Bronchial epithelial cell (primary cell): Measurements from ENCODE around the gene CLIC1. TPM values are rescaled to one million over a fixed set of nuclear protein-coding genes. Genes with fewer than 3 reads are reported as not detected.

Experiments used
- DNase-seq: peaks from one replicate; pipeline ENCODE4 v3.0.0-alpha.2; 2010; ENCODE audit warnings: low read depth
- FAIRE-seq: peaks from 2 replicates; lab custom pipeline; 2011; peaks lifted over from hg19 to GRCh38; lab: Jason Lieb, UNC
- H3K27me3 ChIP-seq: 2 replicates; pipeline ENCODE4 v1.5.1; 2011; ENCODE audit warnings: low read length; ENCODE audit not compliant: control insufficient read depth, insufficient read depth
- H3K36me3 ChIP-seq: 2 replicates; pipeline ENCODE4 v1.5.1; 2011; ENCODE audit warnings: low read length; ENCODE audit not compliant: control insufficient read depth, insufficient read depth
- H3K4me3 ChIP-seq: 2 replicates; pipeline ENCODE4 v1.5.1; 2011; ENCODE audit warnings: mild to moderate bottlenecking, low read depth, low read length, control low read depth
- CTCF ChIP-seq: IDR thresholded peaks from 2 replicates; pipeline ENCODE4 v1.5.1; 2011; ENCODE audit warnings: mild to moderate bottlenecking, moderate library complexity, low read length, control low read depth, inconsistent platforms; ENCODE audit not compliant: insufficient read depth, severe bottlenecking
- total RNA-seq: library from RNA; depleted of rRNA; stranded (reverse); fragments of >200 nt; gene quantifications from 2 replicates; pipeline ENCODE4 v1.2.1, GENCODE V29; 2014

The CLIC1 gene
- total RNA-seq, 1 donor from 2014 or later: 480 TPM

GRCh38 chr6:31691564-31692108, 44.7 kb downstream of the CLIC1 start:
- peaks cover 37% of the 10 kb centered on the region for H3K36me3 ChIP-seq

GRCh38 chr6:31691078-31691463, 45.3 kb downstream of the CLIC1 start:
- FAIRE-seq (no peak), DNase-seq (no peak)
- TF ChIP-seq CTCF: no peak
- no peak overlapping the region for H3K4me3 ChIP-seq
- peaks cover 37% of the 10 kb centered on the region for H3K36me3 ChIP-seq
- no peaks in the 10 kb centered on the region for H3K27me3 ChIP-seq

More at GRCh38 chr6:31691564-31692108, 44.7 kb downstream of the CLIC1 start:
- no peak for FAIRE-seq
- H3K27me3 ChIP-seq: no peaks in the 10 kb centered on the region
- DNase-seq: no peak
- no peak for TF ChIP-seq CTCF
- H3K4me3 ChIP-seq: no peak overlapping the region

GRCh38 chr6:31690231-31691077, 45.9 kb downstream of the CLIC1 start:
- DNase-seq (no peak), FAIRE-seq (no peak)
- no peak overlapping the region for H3K4me3 ChIP-seq
- TF ChIP-seq CTCF: no peak
- no peaks in the 10 kb centered on the region for H3K27me3 ChIP-seq
- peaks cover 37% of the 10 kb centered on the region for H3K36me3 ChIP-seq

GRCh38 chr6:31689249-31690110, 46.9 kb downstream of the CLIC1 start:
- TF ChIP-seq CTCF: peak; percentile 59
- DNase-seq (no peak), FAIRE-seq (no peak)
- peaks cover 35% of the 10 kb centered on the region for H3K36me3 ChIP-seq
- no peaks in the 10 kb centered on the region for H3K27me3 ChIP-seq
- no peak overlapping the region for H3K4me3 ChIP-seq

GRCh38 chr6:31687860-31688693, 48.3 kb downstream of the CLIC1 start:
- DNase-seq: no peak
- peaks cover 27% of the 10 kb centered on the region for H3K36me3 ChIP-seq
- no peak for FAIRE-seq

More at GRCh38 chr6:31687860-31688693, 48.3 kb downstream of the CLIC1 start:
- Histone ChIP-seq H3K27me3 (no peaks in the 10 kb centered on the region), H3K4me3 (no peak overlapping the region)
- TF ChIP-seq CTCF: no peak
